HG03460 (cell line): ENCODE data around the gene FUZ.
A peak's percentile ranks its signal among the peaks of the same experiment; 100 is the strongest.

Experiments used
- ATAC-seq: cut with Tn5 transposase; IDR thresholded peaks from one replicate; pipeline ENCODE4 v1.9.1; 2021; ENCODE audit not compliant: unreplicated experiment

Gene FUZ

DNA sequence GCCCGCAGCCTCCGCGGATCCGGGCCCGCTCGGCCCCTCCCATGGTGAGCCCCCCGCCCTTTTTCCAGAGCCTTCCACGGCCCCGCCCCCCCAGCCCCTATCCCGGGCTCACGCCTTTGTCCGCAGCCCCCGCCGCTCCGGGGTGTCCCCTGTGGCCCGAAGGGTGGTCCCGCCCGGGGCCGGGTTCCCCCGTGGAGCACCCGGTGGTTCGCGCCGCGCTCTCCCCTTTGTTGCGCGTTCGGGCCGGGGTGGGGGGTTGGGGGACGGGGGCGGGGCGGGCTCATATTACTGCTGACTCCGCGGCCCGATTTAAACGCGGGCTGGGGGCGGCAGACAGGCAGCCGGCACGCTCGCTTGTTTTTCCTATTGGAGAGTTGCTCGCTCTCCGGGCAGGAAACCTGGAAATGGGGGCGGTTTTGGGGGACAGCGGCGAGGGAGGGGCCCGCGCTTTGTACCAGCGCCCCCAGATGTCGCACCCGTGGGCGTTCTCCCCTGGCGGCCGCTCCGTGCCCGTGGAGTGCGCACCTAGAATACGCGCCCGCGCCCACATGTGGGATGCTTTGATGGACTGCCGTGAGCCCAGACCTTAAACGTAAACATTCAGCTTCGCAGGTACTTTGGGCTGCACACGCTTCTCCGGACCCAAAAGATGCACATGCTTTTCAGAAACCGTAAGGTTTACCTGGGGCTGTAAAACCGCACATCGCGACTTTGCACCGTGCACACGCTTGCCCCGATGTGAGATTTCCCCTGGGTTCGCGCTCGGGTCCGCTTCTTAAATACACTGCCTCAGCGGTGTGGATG lies 38.6 kb upstream of the FUZ start:
- ATAC-seq, result no peak

DNA sequence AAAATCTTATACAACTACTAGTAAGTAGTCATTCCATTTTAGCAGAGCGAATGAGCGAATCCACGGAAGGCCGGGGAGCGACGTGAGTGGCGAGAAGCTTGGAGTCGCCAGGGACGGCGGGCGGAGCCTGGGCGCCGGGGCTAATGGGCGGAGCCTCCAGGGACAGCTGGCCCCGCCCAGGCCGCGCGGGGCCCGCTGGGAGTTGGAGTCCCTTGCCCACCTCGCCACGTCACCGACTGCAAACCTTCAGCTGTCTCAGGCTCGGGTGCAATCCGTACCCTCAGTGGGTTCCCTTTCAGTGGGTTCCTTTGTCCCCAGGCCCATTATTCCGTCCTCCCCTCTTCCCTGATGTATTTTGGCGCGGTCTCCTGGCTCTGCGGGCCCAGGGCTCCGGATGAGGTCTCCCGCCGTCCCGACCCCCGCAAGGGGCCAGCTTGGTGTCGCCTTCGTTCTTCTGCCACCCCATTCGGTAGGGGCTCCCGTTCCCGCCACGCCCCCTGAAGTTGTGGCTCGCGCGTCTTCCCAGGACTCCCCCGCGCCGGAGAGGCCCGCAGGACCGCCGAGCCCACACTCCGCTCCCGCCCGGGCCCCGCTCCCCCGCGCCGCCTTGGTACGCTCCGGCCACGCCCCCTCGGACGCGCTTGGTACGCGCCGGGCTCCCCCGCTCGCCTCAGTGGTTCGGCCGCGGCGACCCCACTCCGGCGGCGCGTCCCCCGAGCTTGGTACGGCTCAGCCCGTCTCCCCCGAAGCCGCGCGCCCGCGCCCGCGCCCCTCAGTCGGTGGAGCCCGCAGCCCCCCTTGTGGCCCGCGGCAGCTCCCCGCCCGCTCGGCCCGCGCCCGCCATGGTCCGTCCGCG lies 37.6 kb upstream of the FUZ start, which contains the start of gene PTOV1:
Gene PTOV1, plus strand, starts transcription at position 673 of the 856 bp plus-strand sequence.
- ATAC-seq, result peak; percentile 69

DNA sequence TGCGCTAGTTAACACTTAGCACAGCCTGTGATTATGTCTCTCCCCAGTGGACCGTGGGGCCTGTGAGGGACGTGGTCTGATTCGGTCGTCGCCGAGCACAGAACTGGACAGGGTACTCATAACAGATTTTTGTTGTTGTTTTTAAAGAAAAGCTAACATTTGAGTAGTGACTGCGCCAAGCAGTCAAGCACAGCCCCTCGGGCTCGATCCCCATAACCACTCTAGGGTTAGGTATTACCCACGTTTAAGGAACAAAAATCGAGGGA lies 37.1 kb upstream of the FUZ start:
- ATAC-seq, result no peak

DNA sequence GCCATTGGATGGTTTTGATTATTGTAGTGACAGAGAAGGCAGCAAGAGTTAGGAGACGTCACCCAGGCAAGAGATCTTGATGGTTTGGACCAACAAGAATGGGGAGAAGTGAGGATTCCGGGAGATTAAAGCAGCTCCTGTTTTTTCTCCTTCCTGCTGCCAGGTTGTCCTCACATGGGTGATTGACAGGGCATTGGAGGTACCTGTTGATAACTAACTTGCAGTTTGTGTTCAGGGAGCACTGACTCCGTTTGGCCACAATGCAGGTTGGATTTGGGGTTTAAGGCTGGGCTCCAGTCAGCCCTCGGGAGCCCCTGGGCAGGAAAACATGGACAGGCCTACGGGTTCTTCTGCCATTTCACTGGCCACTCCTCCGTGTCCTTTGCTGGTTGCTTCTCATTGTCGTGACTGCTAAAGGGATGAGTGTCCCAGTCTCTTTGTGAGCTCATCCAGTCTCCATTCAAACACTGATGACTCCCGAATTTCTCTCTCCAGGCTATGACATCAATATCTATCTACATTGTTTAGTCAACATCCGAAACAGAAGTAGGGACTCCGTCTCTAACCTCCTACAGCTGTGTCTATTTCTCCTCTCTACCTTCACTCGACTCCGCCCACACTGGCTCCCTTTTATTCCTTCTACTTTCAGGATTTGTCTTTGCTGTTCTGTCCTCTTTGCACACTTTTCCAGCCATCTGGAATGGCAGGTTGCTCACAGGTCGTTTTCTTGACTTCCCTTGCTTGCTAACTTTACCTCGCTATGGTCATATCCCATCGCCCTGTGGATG lies 36.5 kb upstream of the FUZ start:
- ATAC-seq, result no peak

DNA sequence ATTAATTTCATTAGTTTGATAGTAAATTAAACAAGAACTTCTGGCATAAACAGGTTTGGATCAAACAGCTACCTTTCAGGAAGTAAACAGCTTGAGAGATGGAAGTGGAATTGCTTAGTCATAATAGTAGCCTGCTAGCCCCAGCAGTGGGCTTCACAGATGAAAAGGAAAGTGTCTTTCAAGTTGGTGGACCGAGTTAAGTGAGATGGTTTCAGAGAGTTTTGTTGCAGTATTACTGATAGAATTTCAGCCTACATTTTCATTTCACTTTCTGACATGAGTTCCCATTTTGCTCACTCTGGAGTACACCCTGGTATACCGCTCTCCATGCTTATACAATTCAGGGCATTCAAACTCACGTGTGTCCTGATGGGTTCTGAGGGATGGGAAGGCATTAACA lies 35.8 kb upstream of the FUZ start:
- no peak for ATAC-seq

DNA sequence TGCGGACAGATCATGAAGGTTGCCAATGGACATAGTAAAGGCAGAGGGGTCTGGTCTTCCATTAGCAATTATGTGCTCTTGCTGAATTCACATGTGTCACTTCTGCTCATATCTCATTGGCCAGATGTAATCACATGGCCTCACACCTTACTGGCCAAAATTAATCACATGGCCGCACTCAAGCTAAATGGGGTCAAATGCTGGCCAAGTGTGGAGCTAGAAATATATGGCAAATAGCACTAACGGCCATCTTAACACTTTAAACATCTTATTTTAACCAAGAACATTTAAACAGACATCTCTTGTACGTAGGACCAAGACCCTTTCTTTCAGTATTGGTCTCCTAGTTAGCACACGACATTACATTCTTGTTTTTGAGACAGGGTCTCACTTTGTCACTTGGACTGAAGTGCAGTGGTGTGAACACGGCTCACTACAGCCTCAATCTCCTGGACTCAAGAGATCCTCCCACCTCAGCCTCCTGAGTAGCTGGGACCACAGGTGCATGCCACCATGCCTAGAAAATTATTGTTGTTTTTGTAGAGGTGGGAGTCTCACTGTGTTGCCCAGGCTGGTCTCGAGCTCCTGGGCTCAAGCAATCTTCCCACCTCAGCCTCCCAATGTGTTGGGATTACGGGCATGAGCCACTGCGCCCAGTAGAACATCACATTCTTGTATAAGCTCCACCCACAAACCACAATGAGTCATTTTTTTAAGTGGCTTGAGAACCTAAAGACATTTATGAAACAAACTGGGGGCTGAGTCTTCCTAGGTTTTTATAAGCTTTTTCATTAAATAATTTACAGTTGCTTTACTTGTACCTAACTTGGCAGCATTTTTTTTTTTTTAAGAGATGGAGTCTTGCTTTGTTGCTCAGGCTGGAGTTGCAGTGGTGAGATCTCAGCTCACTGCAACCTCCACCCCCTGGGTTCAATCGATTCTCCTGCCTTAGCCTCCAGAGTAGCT lies 34.9 kb upstream of the FUZ start:
- no peak for ATAC-seq

DNA sequence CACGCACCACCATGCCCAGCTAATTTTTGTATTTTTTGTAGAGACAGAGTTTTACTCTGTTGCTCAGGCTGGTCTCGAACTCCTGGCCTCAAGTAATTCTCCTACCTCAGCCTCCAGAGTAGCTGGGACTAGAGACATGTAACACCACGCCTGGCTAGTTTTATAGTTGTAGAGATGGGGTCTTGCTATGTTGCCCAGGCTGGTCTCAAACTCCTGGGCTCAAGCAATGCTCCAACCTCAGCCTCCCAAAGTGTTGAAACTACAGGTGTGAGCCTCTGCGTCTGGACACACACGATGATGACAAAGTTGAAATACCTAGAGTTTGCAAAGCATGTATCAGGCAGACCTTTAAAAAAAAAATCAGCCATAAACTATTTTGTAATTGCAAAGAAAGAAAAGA lies 33.3 kb upstream of the FUZ start:
- ATAC-seq, result no peak

DNA sequence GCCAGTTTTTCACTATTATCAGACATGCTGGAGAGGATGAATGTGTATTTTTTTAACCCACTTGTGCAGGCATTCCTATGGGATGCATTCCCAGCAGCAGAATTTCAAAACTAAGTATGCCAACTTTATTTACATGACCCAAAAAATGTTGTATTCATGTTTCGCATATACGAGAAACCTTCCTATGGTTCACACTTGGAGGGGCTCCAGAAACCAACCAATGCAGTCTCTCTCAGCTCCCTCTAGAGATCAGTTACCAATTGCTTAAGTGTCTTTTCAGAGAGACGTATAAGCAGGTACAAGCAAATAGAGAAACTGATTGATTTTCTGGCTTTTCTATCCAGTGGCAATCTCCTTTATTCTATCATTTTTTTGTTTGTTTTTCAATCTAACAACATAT lies 32.3 kb upstream of the FUZ start:
- ATAC-seq, result no peak

DNA sequence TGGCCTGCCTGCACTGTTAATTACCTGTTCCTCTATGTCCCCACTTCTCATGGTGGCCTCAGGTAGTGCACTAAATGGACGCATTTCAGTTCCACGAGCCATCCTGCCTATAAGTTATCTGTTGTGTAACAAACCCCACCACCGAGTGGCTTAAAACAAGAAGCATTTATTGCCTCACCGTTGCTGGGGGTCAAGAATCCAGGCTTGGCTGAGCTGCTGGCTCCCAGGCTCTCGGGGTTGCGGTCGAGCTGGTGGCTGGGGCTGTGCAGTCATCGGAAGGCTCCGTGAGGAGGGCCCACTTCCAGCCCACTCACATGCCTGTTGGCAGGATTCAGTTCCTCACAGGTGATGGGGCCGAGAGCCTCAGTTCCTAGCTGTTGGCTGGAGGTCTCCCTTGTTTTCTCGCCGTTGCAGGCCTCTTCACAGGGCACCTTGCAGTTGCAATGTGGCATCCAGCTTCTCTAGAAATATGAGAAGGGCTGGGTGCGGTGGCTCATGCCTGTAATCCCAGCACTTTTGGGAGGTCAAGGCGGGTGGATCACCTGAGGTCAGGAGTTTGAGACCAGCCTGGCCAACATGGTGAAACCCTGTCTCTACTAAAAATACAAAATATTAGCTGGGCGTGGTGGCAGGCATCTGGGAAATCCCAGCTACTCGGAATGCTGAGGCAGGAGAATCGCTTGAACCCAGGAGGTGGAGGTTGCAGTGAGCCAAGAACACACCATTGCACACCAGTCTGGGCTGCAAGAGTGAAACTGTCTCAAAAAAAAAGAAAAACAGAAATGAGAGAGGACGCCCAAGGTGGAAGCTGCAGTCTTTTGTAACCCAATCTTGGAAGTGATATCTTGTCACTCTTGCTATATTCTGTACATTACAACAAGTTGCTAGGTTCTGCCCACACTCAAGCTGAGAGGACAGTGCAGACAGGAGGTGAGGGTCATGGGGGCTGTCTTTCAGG lies 31.3 kb upstream of the FUZ start:
- ATAC-seq, result no peak

DNA sequence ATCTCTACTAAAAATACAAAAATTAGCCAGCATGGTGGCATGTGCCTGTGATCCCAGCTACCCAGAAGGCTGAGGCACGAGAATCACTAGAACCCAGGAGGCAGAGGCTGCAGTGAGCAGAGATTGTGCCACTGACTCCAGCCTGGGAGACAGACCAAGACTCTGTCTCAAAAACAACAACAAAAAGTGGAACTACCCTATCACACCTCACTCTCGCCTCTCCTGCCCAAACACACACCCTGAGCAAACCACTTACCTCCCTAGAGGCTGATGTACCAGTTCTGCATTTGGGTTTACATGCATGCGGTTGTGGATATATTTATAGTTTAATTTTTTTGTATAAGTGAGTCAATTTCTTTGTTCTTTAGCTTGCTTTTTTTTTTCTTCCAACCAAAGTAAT lies 30.2 kb upstream of the FUZ start:
- ATAC-seq, result no peak

DNA sequence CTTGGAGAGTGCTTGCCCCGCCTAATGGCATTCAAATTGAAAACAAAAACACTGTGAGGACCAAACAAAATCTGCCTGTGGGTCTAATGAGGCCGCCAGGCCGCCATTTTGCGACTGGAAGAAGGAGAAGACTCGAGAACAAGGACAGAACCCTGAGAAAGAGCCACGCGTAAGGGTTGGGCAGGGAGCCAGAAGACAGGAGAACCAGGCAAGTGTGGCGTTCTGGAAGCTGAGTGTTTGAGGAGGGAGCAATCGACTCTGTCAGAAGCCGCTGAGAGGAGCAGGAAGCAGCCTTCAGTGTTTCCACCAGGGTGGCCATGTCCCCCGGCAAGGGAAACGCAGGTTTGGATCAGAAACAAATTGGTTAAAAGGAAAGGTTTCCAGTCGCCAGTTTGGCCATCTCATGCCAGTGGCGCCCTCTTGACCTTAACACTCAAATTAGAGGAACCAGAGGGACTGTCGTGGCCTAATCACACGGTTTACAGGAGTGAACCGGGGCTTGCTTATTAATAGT lies 27.7 kb upstream of the FUZ start:
- no peak for ATAC-seq

DNA sequence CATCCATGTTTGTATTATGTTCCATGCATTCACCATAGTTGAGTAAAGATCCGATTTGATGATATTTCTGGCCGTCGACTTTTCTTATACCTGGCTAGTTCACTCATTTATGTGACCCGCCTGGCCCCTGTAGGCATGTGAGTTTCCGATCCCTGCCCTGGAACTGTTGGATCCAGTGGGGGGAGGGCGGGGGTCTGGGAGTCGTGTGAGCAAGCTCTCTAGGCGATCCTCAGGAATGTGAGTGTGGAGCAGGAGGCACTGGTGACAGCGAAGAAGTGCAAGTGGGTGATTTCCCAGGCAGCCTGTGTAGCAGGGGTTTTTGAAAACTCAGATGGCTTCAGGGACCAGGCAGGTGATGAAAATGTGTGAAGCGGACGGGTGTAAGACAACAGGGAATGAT lies 27.2 kb upstream of the FUZ start:
- no peak for ATAC-seq

DNA sequence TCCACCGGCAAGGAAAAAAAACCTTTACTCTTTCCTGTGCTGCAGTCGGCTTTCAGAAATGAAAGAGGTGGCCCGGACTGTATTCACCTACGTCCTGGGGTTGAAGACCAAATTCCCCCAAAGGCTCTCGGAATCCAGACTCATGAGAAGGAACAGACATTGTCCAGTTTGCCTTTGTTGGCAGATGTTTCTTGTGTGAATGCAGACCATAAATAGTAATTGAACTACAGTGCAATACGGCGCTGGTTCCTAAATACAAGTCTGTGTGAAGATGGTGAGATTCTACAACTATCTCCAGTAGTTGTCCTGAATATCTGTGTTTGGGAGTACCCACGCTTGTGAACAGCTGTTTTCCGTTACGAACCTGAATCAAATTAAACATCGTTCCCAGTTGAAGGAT lies 26.6 kb upstream of the FUZ start:
- no peak for ATAC-seq

DNA sequence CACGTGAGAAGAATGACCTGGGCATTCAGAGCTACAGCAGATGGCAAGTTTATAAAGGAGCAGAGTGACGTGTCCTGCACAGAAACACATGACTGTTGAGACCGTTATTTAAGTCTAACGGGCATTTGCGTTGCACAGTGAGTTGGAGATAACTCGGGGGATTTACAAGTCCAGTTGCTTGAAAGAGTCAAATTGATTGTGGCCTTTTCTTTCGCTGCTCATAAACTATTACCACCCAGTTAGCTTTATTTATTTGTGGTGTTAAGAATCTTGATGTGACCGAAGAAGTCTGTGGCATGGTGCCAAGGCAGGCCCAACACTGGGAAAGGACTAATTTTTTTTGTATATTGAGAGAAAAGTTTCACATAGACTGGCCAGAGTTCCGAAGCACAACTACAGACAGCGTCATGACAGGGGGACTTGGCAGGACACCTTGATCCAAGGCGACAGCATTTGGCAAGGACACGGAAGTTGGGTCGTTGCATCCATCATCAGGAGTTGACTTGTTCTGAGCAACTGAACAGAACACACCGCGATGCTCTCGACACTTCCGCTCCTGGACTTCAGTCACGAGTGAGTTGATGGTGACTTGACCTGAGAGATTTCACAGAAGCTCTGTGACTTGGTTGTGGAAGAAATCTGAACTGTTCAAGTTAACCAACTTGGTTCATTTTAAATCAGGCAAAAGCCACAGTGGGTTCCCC lies 25.9 kb upstream of the FUZ start:
- no peak for ATAC-seq

DNA sequence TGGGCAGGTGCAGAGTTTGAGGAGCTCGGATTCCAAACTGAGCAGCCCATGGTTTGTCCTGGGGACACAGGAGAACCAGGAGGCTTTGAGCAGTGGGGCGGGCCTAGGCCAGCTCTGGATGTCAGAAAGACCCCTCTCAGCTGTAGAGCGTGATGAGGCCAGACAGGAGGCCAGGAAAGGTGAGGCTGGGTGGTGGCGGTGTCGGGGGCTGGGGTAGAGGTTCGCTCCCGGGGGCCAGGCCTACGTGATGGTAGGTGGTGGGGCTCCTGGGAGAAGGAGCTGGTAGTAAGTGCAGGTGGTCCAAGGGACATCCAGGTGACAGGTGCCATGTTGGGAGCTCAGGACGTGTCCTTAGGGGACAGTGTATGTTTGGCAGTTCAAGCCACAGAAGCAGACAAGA lies 24.3 kb upstream of the FUZ start:
- ATAC-seq, result no peak

DNA sequence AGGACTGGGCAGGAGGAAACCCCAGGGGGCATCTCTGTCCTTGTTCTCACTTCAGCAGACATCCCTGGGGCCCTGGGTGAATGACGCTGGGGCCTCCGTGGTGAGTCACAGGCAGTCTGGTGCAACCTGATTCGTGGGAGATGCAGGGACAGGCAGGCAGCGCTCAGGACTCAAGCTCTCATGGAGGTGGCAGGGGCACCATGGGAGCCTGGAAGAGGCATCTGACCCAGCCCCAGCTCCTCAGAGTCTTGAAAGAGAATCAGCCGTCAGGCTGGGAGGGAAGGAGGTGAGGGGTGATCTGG lies 23.9 kb upstream of the FUZ start:
- no peak for ATAC-seq

DNA sequence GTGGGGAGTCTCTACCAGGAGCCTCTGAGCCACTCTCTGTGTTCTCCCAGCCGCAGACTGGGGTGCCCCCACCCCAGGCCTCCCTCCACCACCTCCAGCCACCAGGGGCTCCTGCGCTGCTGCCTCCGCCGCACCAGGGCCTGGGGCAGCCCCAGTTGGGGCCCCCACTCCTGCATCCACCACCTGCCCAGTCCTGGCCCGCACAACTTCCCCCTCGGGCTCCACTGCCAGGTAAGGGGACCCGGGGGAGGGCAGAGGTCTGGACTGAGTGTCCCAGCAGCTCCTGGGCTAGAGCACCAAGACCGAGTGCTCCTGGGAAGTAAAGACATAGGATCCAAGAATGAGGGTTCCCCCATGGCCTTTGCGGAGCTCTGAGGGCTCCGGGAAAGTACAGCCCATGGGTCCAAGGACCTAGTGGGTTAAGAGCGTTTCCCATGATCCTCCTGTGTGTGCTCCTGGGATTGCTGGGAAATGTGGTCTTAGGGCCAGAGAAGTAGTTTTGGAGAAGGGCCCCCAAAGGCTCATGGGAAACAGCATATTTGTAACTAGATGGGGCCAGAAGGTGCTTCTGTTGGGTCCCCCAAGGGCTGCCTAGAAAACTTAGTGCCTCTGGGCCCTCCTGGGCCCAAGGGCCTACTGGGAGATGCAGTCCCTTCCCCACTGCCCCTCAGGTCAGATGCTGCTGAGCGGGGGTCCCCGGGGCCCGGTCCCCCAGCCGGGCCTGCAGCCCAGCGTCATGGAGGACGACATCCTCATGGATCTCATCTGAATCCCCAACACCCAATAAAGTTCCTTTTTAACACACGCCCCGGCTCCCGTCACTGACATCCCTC lies 23.3 kb upstream of the FUZ start:
- ATAC-seq, result no peak

DNA sequence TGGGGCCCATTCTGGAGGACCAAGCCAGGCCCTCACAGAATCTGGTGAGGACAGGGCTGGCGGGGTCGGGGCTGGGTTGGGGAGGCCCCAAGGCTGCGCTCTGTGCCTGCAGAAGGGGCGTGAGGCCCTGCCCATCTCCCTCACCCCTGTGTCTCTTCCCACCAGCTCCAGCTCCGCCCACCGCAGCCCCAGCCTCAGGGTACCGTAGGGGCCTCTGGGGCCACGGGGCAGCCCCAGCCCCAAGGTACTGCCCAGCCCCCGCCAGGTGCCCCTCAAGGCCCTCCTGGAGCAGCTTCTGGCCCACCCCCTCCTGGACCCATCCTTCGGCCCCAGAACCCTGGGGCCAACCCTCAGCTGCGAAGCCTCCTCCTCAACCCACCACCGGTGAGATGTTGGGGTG lies 22.5 kb upstream of the FUZ start:
- ATAC-seq, result no peak
